ENCODE measurements around the gene EFNA2. TPM values are rescaled to one million over a fixed set of nuclear protein-coding genes. Genes with fewer than 3 reads are reported as not detected.

Gene EFNA2
- total and polyA plus RNA-seq, 2 of the 4 experiments (the other 2 are of a cell fraction), result not detected

- TF ChIP-seq BHLHE40 (IDR thresholded peaks at IDR 0.05; ENCODE audit: low read depth, low read length) (no peak), MAFK (IDR thresholded peaks at IDR 0.05; ENCODE audit: low read depth, low read length) (no peak)
These were observed 47.0 kb upstream of the EFNA2 start (continued) for GRCh38 chr19:1238369-1239303.

DNA sequence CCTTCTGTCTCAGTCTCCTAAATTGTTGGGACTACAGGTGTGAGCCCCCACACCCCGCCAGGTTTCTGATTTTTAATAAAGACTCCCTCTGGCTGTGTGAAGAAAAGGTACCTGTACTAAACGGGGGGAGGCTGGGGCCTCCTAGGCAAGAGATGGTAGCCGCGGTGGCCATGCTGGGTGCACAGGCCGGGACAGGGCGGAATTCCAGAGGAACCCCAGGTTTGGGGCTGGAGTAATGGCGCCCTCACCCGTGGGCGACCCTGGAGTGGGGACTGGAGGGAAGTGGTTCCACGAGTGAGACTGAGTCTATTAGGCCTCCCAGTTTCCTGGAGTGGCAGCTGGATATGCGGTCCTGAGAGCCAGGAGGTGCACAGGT lies 46.3 kb upstream of the EFNA2 start:
- TF ChIP-seq RAD21 (IDR thresholded peaks at IDR 0.05; ENCODE audit: low read length) (no peak), CEBPB (IDR thresholded peaks at IDR 0.05; ENCODE audit: low read depth, low read length) (no peak), RFX5 (IDR thresholded peaks at IDR 0.05; ENCODE audit: low read depth, low read length) (no peak), BHLHE40 (IDR thresholded peaks at IDR 0.05; ENCODE audit: low read depth, low read length) (no peak), SMC3 (IDR thresholded peaks at IDR 0.05; ENCODE audit: low read depth, low read length) (no peak), MXI1 (IDR thresholded peaks at IDR 0.05; ENCODE audit: borderline replicate concordance, low read depth, low read length) (no peak), RCOR1 (IDR thresholded peaks at IDR 0.05; ENCODE audit: insufficient replicate concordance, low read length) (no peak), NFE2L2 (IDR thresholded peaks at IDR 0.05; ENCODE audit: low read depth, low read length) (no peak), FOS (IDR thresholded peaks at IDR 0.05; ENCODE audit: low read depth, low read length) (no peak), MAZ (IDR thresholded peaks at IDR 0.05; ENCODE audit: borderline replicate concordance, low read depth, low read length) (no peak), MAFK (IDR thresholded peaks at IDR 0.05; ENCODE audit: low read depth, low read length) (no peak), POLR2A (IDR thresholded peaks at IDR 0.05; ENCODE audit: low read depth, low read length) (no peak)
- TF ChIP-seq, protein P1, sequence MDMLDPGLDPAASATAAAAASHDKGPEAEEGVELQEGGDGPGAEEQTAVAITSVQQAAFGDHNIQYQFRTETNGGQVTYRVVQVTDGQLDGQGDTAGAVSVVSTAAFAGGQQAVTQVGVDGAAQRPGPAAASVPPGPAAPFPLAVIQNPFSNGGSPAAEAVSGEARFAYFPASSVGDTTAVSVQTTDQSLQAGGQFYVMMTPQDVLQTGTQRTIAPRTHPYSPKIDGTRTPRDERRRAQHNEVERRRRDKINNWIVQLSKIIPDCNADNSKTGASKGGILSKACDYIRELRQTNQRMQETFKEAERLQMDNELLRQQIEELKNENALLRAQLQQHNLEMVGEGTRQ (IDR thresholded peaks at IDR 0.05; ENCODE audit: low read depth, low read length), result no peak
- TF ChIP-seq, protein P2, sequence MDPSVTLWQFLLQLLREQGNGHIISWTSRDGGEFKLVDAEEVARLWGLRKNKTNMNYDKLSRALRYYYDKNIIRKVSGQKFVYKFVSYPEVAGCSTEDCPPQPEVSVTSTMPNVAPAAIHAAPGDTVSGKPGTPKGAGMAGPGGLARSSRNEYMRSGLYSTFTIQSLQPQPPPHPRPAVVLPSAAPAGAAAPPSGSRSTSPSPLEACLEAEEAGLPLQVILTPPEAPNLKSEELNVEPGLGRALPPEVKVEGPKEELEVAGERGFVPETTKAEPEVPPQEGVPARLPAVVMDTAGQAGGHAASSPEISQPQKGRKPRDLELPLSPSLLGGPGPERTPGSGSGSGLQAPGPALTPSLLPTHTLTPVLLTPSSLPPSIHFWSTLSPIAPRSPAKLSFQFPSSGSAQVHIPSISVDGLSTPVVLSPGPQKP (IDR thresholded peaks at IDR 0.05; ENCODE audit: borderline replicate concordance, low read depth, low read length), result no peak
- ChIA-PET CTCF (interaction anchor here (2.0 kb wide), 1 partner anchor 126 kb away, joined by 7 read pairs; no protein-coding TSS in a partner anchor), POLR2A (ENCODE audit: unreplicated experiment) (no interaction called here)
- Histone ChIP-seq H3K9me3 (ENCODE audit: control insufficient read depth, insufficient read depth, low read length) (no peaks in the 10 kb centered on the region), H2AK5ac (ENCODE audit: low read depth, low read length) (peak overlapping the region; percentile 42), H3K79me1 (ENCODE audit: low read depth in 1 of 2, low read length in 2 of 2) (peaks cover 14 to 39% of the 10 kb centered on the region in 2 experiments), H4K20me1 (ENCODE audit: insufficient read depth, low read length) (peaks cover 19% of the 10 kb centered on the region), H2AK9ac (replicated peaks; ENCODE audit: low read depth, low read length, poor library complexity) (peak overlapping the region; percentile 88), H3K4me1 (ENCODE audit: control insufficient read depth, insufficient read depth, low read length) (peaks cover 25% of the 10 kb centered on the region), H3K4ac (ENCODE audit: low read depth, low read length) (peak overlapping the region; percentile 79), H3K36me3 (ENCODE audit: control insufficient read depth, insufficient read depth, low read length) (peaks cover 13% of the 10 kb centered on the region; the same call in 1 of the 2 replicates), H3K56ac (ENCODE audit: extremely low read depth, insufficient read depth, low read length) (no peak overlapping the region), H3K9ac (ENCODE audit: low read depth, low read length) (no peak overlapping the region), H3K27me3 (ENCODE audit: control insufficient read depth, insufficient read depth, low read length) (no peaks in the 10 kb centered on the region), H3K14ac (replicated peaks; ENCODE audit: low read depth, low read length) (no peak overlapping the region), H2AFZ (replicated peaks; ENCODE audit: low read length, poor library complexity) (peak overlapping the region; percentile 95), H3K18ac (ENCODE audit: low read depth, low read length) (no peak overlapping the region), H2BK5ac (ENCODE audit: low read depth, low read length, poor library complexity, severe bottlenecking) (no peak overlapping the region), H4K91ac (ENCODE audit: insufficient read depth, low read depth, low read length) (0 out of 2 replicates have a peak overlapping the region, but pooled peaks have one; percentile 12), H3K4me3 (ENCODE audit: insufficient read depth, low read depth, low read length) (no peak overlapping the region), H3K4me2 (ENCODE audit: low read depth, low read length) (peak overlapping the region; percentile 60; the same call in 1 of the 2 replicates), H4K8ac (ENCODE audit: low read depth in 2 of 2, low read length in 2 of 2) (peak overlapping the region; percentile 64 to 89; a peak in 2 of 4 replicates), H2BK15ac (ENCODE audit: low read depth, low read length) (no peak overlapping the region), H2BK120ac (ENCODE audit: low read depth, low read length) (0 out of 2 replicates have a peak overlapping the region, but pooled peaks have one; percentile 23), H4K5ac (ENCODE audit: low read depth, low read length) (peak overlapping the region; percentile 65; the same call in 1 of the 2 replicates), H3K27ac (ENCODE audit: insufficient read depth, low read length) (peak overlapping the region; percentile 65; the same call in 1 of the 2 replicates), H2BK20ac (ENCODE audit: low read depth, low read length) (no peak overlapping the region), H3K23ac (ENCODE audit: low read depth, low read length) (no peak overlapping the region), H3K9me1 (ENCODE audit: insufficient read depth, low read length) (no peaks in the 10 kb centered on the region)
- dilution Hi-C loops (cut with HindIII; ENCODE audit: low sequenced_read_pairs, unreplicated experiment), result no loop called here
- no TSS peak for BruUV-seq (replicated peaks)
- no peak for DNase-seq
- in situ Hi-C loops (cut with MboI; ENCODE audit: low sequenced_read_pairs), result no loop called here
- ATAC-seq (ENCODE audit: low read depth), result no peak
- intact Hi-C loops (cut with micrococcal nuclease), result no loop called here
- WGBS, 2 experiments (ENCODE audit: extremely low coverage in 2 of 2, insufficient read length in 1 of 2), result 83% methylated on average over 7 of the region's 11 CpGs; no CpG with 5 or more reads in 1 of the 2 experiments

All from IMR-90 (cell line).